K562 (cell line): ENCODE results near the gene HAS3. TPM values are rescaled to one million over a fixed set of nuclear protein-coding genes. Genes with fewer than 3 reads are reported as not detected.

Source experiments
- ATAC-seq: fragments of 200-7000 bp; cut with Tn5 transposase; 3 replicates; pipeline ENCODE4 v1.9.1; 2020; ENCODE audit warnings: moderate library complexity
- BruUV-seq: library from RNA; stranded (reverse); fragments of 400-500 nt; replicated peaks from 2 replicates; lab custom pipeline; 2021; lab: Mats Ljungman, UMichigan
- CTCF ChIA-PET: fragments of 300-600 bp; formaldehyde crosslinking; extraction: SDS; loops from one replicate; lab custom pipeline; 2021; ENCODE audit warnings: low intra/inter-chr PET ratio; lab: Yijun Ruan, JAX
- POLR2A ChIA-PET: fragments of 300-600, 350-650 bp; sonication (Branson Sonifier 250); formaldehyde crosslinking; extraction: SDS; loops from one replicate; lab custom pipeline; 2021; ENCODE audit warnings: antibody characterized with exemption, inconsistent platforms; lab: Yijun Ruan, JAX
- DNase-seq, 4 experiments: peaks; one replicate each; pipeline versions ENCODE4 v3.0.0 to v3.0.0-alpha.2; 2011 to 2018; ENCODE audit warnings: low spot score in 3 of 4, mixed read lengths in 3 of 4; ENCODE audit errors: extremely low read depth in 1 of 4
- FAIRE-seq: peaks from 2 replicates; lab custom pipeline; 2011; peaks lifted over from hg19 to GRCh38; lab: Jason Lieb, UNC
- H2AFZ ChIP-seq: 2 replicates; pipeline ENCODE4 v1.6.0; 2011; ENCODE audit warnings: low read depth, low read length, control low read depth, inconsistent platforms
- H3K27ac ChIP-seq: fragments of 200-600 bp; 3 replicates; pipeline ENCODE4 v1.8.0; 2011; ENCODE audit warnings: low read depth, mild to moderate bottlenecking, control low read depth, inconsistent platforms, low read length, moderate library complexity, mixed read lengths; ENCODE audit errors: extremely low read depth
- H3K27me3 ChIP-seq, 2 experiments: fragments of 300-600 bp in 1 of 2; 2 replicates in 1 of 2; 3 replicates in 1 of 2; pipeline versions ENCODE4 v1.6.0 to v1.8.0; 2011; ENCODE audit warnings: inconsistent platforms in 2 of 2, low read length in 2 of 2, mild to moderate bottlenecking in 1 of 2, mixed read lengths in 1 of 2, moderate library complexity in 1 of 2; ENCODE audit not compliant: control insufficient read depth in 2 of 2, insufficient read depth in 2 of 2
- H3K36me3 ChIP-seq: fragments of 300-600 bp; 3 replicates; pipeline ENCODE4 v1.8.0; 2011; ENCODE audit warnings: mild to moderate bottlenecking, low read length, inconsistent platforms; ENCODE audit not compliant: control insufficient read depth, insufficient read depth
- H3K4me1 ChIP-seq, 2 experiments: fragments of 200-600 bp in 1 of 2; replicated peaks in 1 of 2; 2 replicates in 1 of 2; 3 replicates in 1 of 2; pipeline versions ENCODE4 v1.5.1 to v1.8.0; 2011; ENCODE audit warnings: inconsistent platforms in 2 of 2, low read length in 2 of 2, mild to moderate bottlenecking in 1 of 2, mixed read lengths in 1 of 2, moderate library complexity in 1 of 2; ENCODE audit not compliant: control insufficient read depth in 2 of 2, insufficient read depth in 2 of 2
- H3K4me2 ChIP-seq: 2 replicates; pipeline ENCODE4 v1.6.1; 2011; ENCODE audit warnings: low read length, control low read depth, inconsistent platforms, mixed read lengths; ENCODE audit not compliant: insufficient read depth
- H3K4me3 ChIP-seq: fragments of 200-600 bp; sonication (generic), shearing (Covaris generic); 2 replicates; pipeline ENCODE4 v1.5.1; 2016; ENCODE audit warnings: control low read depth, inconsistent platforms
- H3K79me2 ChIP-seq: fragments of 200-600 bp; 3 replicates; pipeline ENCODE4 v1.8.0; 2011; ENCODE audit warnings: low read length, inconsistent platforms; ENCODE audit not compliant: control insufficient read depth, insufficient read depth
- H3K9ac ChIP-seq, 2 experiments: 2 replicates each; pipeline versions ENCODE4 v1.6.0 to v1.6.1; 2011; ENCODE audit warnings: low read depth in 2 of 2, low read length in 2 of 2, control low read depth in 1 of 2, inconsistent platforms in 1 of 2, mild to moderate bottlenecking in 1 of 2, mixed read lengths in 1 of 2; ENCODE audit not compliant: insufficient read depth in 1 of 2
- H3K9me1 ChIP-seq: one replicate; pipeline ENCODE4 v1.6.0; 2011; ENCODE audit warnings: inconsistent platforms, mild to moderate bottlenecking, low read length, moderate library complexity; ENCODE audit not compliant: control insufficient read depth, insufficient read depth
- H3K9me3 ChIP-seq: replicated peaks from 2 replicates; pipeline ENCODE4 v1.5.1; 2011; ENCODE audit warnings: low read depth, low read length, inconsistent platforms; ENCODE audit not compliant: control insufficient read depth, insufficient read depth
- H4K20me1 ChIP-seq: replicated peaks from 2 replicates; pipeline ENCODE4 v1.6.1; 2011; ENCODE audit warnings: low read length, inconsistent platforms, mixed read lengths; ENCODE audit not compliant: control insufficient read depth, insufficient read depth
- ARID2 ChIP-seq: fragments of 450-650 bp; IDR thresholded peaks from 2 replicates; pipeline ENCODE4 v1.6.1; 2017; ENCODE audit warnings: antibody characterized with exemption, mild to moderate bottlenecking
- DNMT1 ChIP-seq: fragments of 450-650 bp; IDR thresholded peaks from 2 replicates; pipeline ENCODE4 v1.6.1; 2016; ENCODE audit warnings: antibody characterized with exemption, mild to moderate bottlenecking
- GATA2 ChIP-seq: sonication (generic); formaldehyde crosslinking; IDR thresholded peaks from 2 replicates; pipeline ENCODE4 v1.4.0; 2020; ENCODE audit warnings: mild to moderate bottlenecking, missing genetic modification reagents
- HCFC1 ChIP-seq: IDR thresholded peaks from 2 replicates; pipeline ENCODE4 v1.6.1; 2012; ENCODE audit warnings: low read depth, low read length, improper control_type of control experiment
- HDGF ChIP-seq: fragments of 450-650 bp; IDR thresholded peaks from 2 replicates; pipeline ENCODE4 v1.6.1; 2016
- SAFB2 ChIP-seq: fragments of 200-400 bp; formaldehyde crosslinking; IDR thresholded peaks from 2 replicates; pipeline ENCODE4 v1.6.1; 2018; ENCODE audit warnings: borderline replicate concordance, low read length, low read depth, moderate library complexity; ENCODE audit not compliant: severe bottlenecking
- WGBS: fragments of 100-300 bp; shearing (Covaris generic); methylation state at CpG from one replicate; pipeline ENCODE4 v1.1.6; 2016; ENCODE audit warnings: low coverage, mixed read lengths; ENCODE audit not compliant: insufficient coverage; ENCODE audit errors: missing lambda C conversion rate; 5-methylcytosine and 5-hydroxymethylcytosine counted together
- in situ Hi-C: fragments of 300-500 bp; cut with MboI; formaldehyde crosslinking; loops from 4 replicates; pipeline ENCODE4 v1.15.0; 2018; ENCODE audit warnings: inconsistent platforms, mixed read lengths
- intact Hi-C: fragments of 100-400 bp; cut with micrococcal nuclease; formaldehyde crosslinking; loops from 2 replicates; pipeline ENCODE4 v1.14.2; 2022
- polyA plus RNA-seq, 8 experiments: library from polyadenylated mRNA; depleted of rRNA in 4 of 8; stranded (reverse) in 5 of 8; unstranded in 3 of 8; fragments of >200 nt; fragmentation: Nextera tagmentation in 2 of 8; fragmentation: Illumina TruSeq in 1 of 8; extraction: Ambion mirVana in 2 of 8; extraction: Trizol in 1 of 8; gene quantifications; 2 replicates each; pipeline versions ENCODE4 v1.2.1 to v1.2.3, GENCODE V29; 2011 to 2014; ENCODE audit warnings: inconsistent platforms in 1 of 8, missing spikeins in 1 of 8
- total RNA-seq, 7 experiments: library from RNA; depleted of rRNA in 6 of 7; stranded (reverse); fragments of >200 nt in 6 of 7; fragmentation: Illumina TruSeq in 2 of 7; extraction: Trizol in 2 of 7; gene quantifications; 2 replicates each; pipeline versions ENCODE4 v1.2.1 to v1.2.3, GENCODE V29; 2011 to 2021; ENCODE audit warnings: low replicate concordance in 1 of 7
- TF ChIP-seq, protein P1 (sequence below): fragments of 250-450 bp; sonication (Bioruptor Pico); IDR thresholded peaks from 2 replicates; pipeline ENCODE4 v1.8.0; 2021; ENCODE audit warnings: mild to moderate bottlenecking, moderate library complexity
- TF ChIP-seq, protein P2 (sequence below): IDR thresholded peaks from 3 replicates; pipeline ENCODE4 v1.6.1; 2011; ENCODE audit warnings: borderline replicate concordance, mild to moderate bottlenecking; ENCODE audit not compliant: insufficient read length, insufficient read depth
- TF ChIP-seq, protein P3 (sequence below), 2 experiments: fragments of 450-650 bp; IDR thresholded peaks; 2 replicates each; pipeline ENCODE4 v1.6.1; 2016; ENCODE audit warnings: mild to moderate bottlenecking in 2 of 2, borderline replicate concordance in 1 of 2, low read depth in 1 of 2, moderate library complexity in 1 of 2

Gene HAS3
- total and polyA plus RNA-seq, 9 of the 15 experiments (the other 6 are each of a cell fraction or from before 2014, with no cell fraction given), result 0.04 to 0.33 (median 0.13) TPM; not detected in 1

DNA sequence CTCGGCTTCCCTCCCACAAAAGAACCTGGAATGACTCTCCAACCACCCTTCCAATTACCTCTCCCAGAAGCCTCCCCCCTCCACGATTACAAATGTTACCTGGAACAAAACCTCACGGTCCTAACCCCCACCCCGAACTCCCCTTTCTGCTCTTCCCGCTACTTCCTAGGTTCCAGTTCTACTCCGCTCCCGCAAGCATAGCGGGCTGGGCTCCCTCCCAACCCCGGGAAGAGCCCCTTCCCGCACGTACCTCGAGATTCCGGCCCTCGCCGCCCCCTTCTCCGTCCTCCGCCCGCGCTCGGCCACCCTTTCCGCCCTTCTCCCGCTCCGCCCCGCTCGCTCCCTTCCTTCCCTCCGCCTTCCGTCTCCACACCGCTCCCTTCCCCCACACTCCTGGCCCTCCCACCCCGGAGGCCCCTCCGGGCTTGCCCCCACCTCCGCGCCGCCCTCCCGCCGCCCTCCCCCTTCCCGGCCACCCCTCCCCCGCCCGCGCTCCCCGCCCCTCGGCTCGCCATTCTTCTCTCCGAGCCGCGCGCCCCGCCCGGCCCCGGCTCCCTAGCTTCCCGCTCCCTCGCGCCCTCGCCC, 26.5 kb downstream of the HAS3 start:
- H3K4me1 ChIP-seq, result peaks cover 9 to 17% of the 10 kb centered on the region in 2 experiments; a peak in 3 of 5 replicates
- H3K9me3 ChIP-seq, result no peaks in the 10 kb centered on the region
- peak overlapping the region; percentile 94 for H3K27ac ChIP-seq
- intact Hi-C loops, result no loop called here
- H2AFZ ChIP-seq, result peak overlapping the region; percentile 61
- H4K20me1 ChIP-seq, result no peaks in the 10 kb centered on the region; the same call in 1 of the 2 replicates
- peak; percentile 93 to 98 (median 96) for DNase-seq
- H3K27me3 ChIP-seq, result no peaks in the 10 kb centered on the region
- no peak for FAIRE-seq
- in situ Hi-C loops, result no loop called here
- ChIA-PET CTCF (interaction anchor here (1.0 kb wide), 1 partner anchor 285 kb away, joined by 3 read pairs; no protein-coding TSS in a partner anchor), POLR2A (interaction anchor here (0.6 to 1.1 kb wide), 4 partner anchors 8 to 286 kb away, joined by 3 read pairs; no protein-coding TSS in a partner anchor)
- H3K4me3 ChIP-seq, result peak overlapping the region; percentile 84
- no peaks in the 10 kb centered on the region for H3K9me1 ChIP-seq
- H3K36me3 ChIP-seq, result peaks cover 67% of the 10 kb centered on the region
- WGBS, result 0% methylated on average over 19 of the region's 53 CpGs
- no TSS peak for BruUV-seq
- H3K79me2 ChIP-seq, result peaks cover 93% of the 10 kb centered on the region
- peak; percentile 85 for ATAC-seq
- peak overlapping the region; percentile 94 for H3K4me2 ChIP-seq
- peak overlapping the region; percentile 99 for H3K9ac ChIP-seq
- TF ChIP-seq, protein P1, sequence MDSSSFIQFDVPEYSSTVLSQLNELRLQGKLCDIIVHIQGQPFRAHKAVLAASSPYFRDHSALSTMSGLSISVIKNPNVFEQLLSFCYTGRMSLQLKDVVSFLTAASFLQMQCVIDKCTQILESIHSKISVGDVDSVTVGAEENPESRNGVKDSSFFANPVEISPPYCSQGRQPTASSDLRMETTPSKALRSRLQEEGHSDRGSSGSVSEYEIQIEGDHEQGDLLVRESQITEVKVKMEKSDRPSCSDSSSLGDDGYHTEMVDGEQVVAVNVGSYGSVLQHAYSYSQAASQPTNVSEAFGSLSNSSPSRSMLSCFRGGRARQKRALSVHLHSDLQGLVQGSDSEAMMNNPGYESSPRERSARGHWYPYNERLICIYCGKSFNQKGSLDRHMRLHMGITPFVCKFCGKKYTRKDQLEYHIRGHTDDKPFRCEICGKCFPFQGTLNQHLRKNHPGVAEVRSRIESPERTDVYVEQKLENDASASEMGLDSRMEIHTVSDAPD (CRISPR knock-in tag), result no peak
- no peak for TF ChIP-seq GATA2
- TF ChIP-seq HDGF, result no peak
- 0 out of 2 replicates have a peak, but pooled peaks have one; percentile 23 for TF ChIP-seq ARID2
- TF ChIP-seq DNMT1, result 0 out of 2 replicates have a peak, but pooled peaks have one; percentile 73
- TF ChIP-seq, protein P2, sequence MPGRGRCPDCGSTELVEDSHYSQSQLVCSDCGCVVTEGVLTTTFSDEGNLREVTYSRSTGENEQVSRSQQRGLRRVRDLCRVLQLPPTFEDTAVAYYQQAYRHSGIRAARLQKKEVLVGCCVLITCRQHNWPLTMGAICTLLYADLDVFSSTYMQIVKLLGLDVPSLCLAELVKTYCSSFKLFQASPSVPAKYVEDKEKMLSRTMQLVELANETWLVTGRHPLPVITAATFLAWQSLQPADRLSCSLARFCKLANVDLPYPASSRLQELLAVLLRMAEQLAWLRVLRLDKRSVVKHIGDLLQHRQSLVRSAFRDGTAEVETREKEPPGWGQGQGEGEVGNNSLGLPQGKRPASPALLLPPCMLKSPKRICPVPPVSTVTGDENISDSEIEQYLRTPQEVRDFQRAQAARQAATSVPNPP, result no peak
- TF ChIP-seq HCFC1, result no peak
- TF ChIP-seq, protein P3, sequence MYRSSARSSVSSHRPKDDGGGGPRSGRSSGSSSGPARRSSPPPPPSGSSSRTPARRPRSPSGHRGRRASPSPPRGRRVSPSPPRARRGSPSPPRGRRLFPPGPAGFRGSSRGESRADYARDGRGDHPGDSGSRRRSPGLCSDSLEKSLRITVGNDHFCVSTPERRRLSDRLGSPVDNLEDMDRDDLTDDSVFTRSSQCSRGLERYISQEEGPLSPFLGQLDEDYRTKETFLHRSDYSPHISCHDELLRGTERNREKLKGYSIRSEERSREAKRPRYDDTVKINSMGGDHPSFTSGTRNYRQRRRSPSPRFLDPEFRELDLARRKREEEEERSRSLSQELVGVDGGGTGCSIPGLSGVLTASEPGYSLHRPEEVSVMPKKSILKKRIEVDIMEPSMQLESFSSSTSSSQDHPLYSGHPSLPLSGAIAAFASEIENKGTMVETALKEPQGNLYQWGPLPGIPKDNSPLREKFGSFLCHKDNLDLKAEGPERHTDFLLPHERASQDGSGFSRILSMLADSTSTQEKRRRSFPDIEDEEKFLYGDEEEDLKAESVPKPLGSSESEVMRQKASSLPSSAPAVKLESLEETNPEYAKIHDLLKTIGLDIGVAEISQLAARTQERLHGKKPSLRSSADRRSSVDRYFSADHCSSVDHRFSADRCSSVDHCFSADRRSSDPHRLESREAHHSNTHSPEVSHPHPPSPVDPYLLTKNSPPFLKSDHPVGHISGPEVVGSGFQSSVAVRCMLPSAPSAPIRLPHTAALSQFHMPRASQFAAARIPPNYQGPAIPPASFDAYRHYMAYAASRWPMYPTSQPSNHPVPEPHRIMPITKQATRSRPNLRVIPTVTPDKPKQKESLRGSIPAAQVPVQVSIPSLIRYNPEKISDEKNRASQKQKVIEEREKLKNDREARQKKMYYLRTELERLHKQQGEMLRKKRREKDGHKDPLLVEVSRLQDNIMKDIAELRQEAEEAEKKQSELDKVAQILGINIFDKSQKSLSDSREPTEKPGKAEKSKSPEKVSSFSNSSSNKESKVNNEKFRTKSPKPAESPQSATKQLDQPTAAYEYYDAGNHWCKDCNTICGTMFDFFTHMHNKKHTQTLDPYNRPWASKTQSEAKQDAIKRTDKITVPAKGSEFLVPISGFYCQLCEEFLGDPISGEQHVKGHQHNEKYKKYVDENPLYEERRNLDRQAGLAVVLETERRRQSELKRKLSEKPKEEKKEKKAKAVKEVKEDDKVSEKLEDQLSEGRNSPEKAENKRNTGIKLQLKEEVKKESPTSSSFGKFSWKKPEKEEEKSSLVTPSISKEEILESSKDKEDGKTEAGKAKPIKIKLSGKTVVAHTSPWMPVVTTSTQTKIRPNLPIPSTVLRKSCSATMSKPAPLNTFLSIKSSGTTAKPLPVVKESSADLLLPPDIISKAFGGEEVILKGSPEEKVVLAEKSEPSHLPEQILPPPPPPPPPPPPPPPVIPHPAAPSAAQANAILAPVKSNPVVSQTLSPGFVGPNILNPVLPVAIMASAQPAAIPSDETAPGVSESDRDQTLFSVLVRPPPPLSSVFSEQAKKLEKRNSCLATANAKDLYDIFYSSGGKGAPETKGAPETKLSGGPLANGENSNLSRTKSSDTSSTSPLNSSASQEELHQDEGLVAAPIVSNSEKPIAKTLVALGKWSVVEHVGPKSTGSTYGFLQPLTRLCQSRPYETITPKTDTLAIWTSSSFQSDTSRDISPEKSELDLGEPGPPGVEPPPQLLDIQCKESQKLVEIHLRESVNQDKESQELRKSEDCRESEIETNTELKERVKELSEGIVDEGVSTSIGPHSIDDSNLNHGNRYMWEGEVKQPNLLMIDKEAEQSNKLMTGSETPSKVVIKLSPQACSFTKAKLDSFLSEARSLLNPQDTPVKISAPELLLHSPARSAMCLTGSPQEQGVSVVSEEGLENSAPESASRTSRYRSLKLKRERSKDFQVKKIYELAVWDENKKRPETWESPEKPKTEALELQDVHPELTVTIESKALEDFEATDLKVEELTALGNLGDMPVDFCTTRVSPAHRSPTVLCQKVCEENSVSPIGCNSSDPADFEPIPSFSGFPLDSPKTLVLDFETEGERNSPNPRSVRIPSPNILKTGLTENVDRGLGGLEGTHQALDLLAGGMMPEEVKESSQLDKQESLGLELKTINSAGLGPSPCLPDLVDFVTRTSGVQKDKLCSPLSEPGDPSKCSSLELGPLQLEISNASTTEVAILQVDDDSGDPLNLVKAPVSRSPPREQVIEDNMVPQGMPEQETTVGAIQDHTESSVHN (IDR thresholded peaks at IDR 0.05; ENCODE audit: borderline replicate concordance in 1 of 2, low read depth in 1 of 2), result no peak
- TF ChIP-seq SAFB2, result no peak
